ENCODE measurements around the gene SPINK13. TPM values are rescaled to one million over a fixed set of nuclear protein-coding genes. Genes with fewer than 3 reads are reported as not detected.

Gene SPINK13
- total RNA-seq, 2 experiments from 2014 or later, result not detected

DNA sequence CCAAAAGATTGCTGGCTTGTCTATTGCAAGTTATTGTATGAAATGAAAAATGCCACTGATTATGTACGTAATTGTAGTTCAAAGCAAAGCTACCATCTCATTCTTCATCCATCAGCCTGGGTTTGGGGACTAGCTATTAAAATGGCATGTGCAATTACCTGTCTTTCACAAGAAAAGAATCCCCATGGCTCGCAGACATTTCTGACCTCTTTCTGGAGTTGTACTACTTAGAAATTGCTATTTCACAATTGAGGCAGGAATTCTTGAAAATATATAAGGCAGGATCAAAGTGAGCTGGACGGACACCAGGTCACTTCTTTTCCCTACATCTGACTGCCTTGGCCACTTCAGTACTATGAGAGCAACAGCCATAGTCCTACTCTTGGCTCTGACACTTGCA lies 66.7 kb downstream of the SPINK13 start, which contains the start of gene SPINK9:
Gene SPINK9, plus strand, starts transcription at position 301 of the 400 bp plus-strand sequence. Its CDS starts 55 bp downstream, at position 356.
- no peaks in the 10 kb centered on the region for H3K36me3 Mint-ChIP-seq
- DNase-seq, result no peak
- no peak within 1 kb of the TSS for H3K27ac Mint-ChIP-seq
- H3K27me3 Mint-ChIP-seq, result no peaks in the 10 kb centered on the region
- H3K4me1 Mint-ChIP-seq, result no peaks in the 10 kb centered on the region
- CTCF ChIA-PET, result no interaction called here
- ATAC-seq, result no peak
- peaks cover 2% of the 10 kb centered on the region for H3K9me3 Mint-ChIP-seq (ENCODE audit: low read depth)
- no peak within 1 kb of the TSS for H3K4me3 Mint-ChIP-seq

Other genes starting within 250 kb of the SPINK13 start
- gene SPINK5, start 204.8 kb upstream of the SPINK13 start, total RNA-seq, result not detected
- gene SPINK14, start 100.2 kb upstream of the SPINK13 start, total RNA-seq, result not detected
- not detected for gene SPINK6, start 65.8 kb upstream of the SPINK13 start, total RNA-seq
- gene MARCOL, start 30.3 kb upstream of the SPINK13 start, total RNA-seq, result not detected
- gene SPINK7, start 43.6 kb downstream of the SPINK13 start, total RNA-seq, result not detected
- gene SPINK9, start 66.8 kb downstream of the SPINK13 start, total RNA-seq, result not detected
- 10 to 100 TPM; 52.2 to 52.3 TPM for gene FBXO38, start 115.2 kb downstream of the SPINK13 start, total RNA-seq

Data from activated CD8-positive, alpha-beta memory T cell treated with anti-CD3 and anti-CD28 coated beads, Interleukin-2, amount 10 ng/mL, durations not matched to agents 7 days and 5 days (primary cell).